HG03460 (cell line): Measurements from ENCODE around the gene MAT2A.
A peak's percentile ranks its signal among the peaks of the same experiment; 100 is the strongest.
"Not testable (repeated sequence)": the region's sequence is repeated elsewhere in the genome, so short reads cannot be mapped to it uniquely, and the experiment has no call there.

ENCODE experiments used
- ATAC-seq: cut with Tn5 transposase; IDR thresholded peaks from one replicate; pipeline ENCODE4 v1.9.1; 2021; ENCODE audit not compliant: unreplicated experiment

Gene MAT2A

GRCh38 chr2:85547089-85547858, 8.3 kb downstream of the MAT2A start:
- ATAC-seq: no peak

DNA sequence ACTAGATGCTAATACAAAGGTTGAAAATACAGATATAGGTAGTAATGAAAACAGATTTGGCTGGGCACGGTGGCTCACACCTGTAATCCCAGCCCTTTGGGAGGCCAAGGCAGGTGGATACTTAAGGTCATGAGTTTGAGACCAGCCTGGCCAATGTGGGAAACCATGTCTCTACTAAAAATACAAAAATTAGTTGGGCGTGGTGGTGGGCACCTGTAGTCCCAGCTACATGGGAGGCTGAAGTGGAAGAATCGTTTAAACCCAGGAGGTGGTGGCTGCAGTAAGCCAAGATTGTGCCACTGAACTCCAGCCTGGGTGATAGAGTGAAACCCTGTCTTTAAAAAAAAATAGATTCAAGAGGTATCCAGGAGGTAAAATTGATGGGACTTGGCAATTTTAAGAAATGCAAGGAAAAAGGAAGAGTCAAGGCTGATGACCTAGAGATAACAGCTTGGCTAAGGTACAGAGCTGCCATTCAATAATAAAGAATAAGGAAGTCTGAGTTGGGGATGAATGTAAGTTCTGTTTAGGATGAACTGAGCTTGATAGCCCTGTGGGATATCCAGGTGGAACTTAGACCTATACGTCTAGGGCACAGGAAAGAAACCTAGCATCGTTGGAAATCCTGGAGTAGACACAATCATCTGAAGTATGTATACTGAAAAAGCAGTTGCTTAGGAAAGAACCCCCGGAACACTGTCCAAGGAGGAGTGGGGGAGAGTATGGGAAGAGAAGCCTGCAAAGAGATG, 9.1 kb downstream of the MAT2A start:
- no peak for ATAC-seq

DNA sequence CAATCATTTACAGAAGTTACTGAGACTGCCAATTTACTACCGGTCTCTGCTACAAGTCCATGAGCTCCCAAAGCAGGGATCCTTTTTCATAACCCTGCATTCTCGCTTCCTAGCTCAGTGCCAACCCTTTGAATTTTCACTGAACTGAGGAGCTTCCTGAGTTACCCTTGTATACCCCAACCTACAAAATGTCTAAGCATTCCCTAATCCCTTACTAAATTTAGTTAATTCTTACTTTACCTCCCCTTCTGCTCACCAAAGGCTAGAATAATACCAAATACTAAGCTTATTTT, 9.6 kb downstream of the MAT2A start:
- no peak for ATAC-seq

DNA sequence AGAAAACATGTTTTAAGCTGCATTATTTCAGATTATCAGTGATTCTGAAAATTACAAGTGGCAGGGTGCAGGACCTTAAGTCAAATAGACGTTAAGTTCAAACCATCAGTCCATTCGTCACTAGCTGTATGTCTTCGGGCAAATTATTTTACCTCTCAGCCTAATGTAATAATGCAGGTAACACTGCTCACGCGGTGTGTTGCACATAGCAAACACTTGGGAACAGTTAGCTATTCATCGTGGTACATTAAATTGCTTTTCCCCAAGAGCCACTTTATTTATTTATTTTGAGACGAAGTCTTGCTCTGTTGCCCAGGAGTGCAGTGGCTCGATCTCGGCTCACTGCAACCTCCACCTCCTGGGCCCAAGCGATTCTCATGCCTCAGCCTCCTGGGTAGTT, 10.1 kb downstream of the MAT2A start:
- ATAC-seq: no peak

- ATAC-seq: no peak
Observed at GRCh38 chr2:85549826-85550225, 10.9 kb downstream of the MAT2A start.

DNA sequence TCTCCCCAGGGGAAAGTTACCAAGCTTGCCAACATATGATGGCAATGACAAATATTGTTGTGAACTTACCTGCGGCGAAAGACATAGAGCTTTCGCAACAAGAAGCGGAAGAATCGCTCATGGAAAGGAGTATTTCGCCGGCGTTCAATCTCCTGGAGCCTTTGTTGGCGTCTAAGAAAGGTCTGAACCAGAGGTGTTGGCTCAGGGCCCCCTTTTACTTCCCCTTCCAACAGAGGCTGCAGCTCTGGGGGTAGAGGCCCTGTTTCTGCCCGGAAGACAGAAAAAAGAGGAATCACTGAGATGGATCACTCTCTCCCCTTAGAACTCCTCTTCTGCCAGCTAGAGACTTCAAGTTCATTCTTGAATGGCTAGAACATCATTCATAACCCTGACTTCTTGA, 11.5 kb downstream of the MAT2A start:
- no peak for ATAC-seq

GRCh38 chr2:85551698-85552678, 13.0 kb downstream of the MAT2A start:
- peak; percentile 66 for ATAC-seq

DNA sequence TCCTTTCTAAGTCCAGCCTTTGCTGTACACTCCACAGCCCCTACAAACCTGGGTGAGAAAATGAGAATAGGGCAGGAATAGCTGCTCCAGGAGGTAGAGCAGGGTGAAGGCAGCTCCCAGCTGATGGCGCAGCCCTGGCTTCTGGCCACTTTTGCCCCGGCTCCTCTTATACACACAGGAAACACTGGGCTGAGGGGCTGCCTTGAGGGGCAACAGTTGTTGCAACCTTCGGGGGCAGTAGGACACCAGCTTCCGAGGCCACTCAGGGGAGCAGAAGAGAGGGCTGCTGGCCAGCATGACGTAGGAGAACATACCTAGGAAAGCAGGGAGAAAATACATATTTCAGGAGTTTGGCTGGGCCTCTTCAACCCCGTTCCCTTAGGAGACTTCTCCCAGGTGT, 14.2 kb downstream of the MAT2A start:
- ATAC-seq: no peak

GRCh38 chr2:85554980-85555612, 16.1 kb downstream of the MAT2A start:
- ATAC-seq: no peak

DNA sequence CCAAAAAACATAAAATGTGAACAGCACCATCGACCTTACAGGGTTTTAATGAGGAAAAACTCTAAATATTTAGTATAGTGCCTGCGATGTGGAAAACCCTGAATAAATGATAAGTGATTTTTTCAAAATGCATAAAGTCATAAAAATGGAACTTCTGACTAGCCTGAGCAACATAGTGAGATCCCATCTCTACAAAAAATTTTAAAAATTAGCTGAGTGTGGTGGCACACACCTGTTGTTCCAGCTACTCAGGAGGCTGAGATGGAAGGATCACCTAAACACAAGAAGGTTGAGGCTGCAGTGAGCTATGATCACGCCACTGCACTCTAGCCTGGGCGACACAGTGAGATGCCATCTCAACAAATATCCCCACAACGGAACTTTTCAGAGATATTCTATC, 18.2 kb downstream of the MAT2A start:
- ATAC-seq: no peak

DNA sequence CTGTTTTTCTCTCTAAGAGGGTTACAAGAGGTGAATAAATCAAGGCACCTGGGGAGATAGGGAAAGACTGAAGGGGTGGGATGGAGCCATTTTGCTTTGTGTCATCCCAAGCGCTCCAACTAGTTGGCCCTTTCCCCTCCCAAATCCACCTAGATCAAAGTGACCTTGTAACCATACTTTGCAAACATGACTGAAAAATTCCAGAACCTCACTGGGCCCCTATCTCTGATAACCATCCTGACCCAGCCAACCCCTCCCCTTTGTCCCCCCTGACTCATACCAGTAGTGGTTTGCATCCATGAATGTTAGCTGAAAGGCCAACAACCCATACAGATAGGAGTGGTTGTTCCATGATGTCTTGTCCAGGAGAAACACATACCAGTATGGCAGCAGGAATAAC, 19.2 kb downstream of the MAT2A start:
- ATAC-seq: no peak

DNA sequence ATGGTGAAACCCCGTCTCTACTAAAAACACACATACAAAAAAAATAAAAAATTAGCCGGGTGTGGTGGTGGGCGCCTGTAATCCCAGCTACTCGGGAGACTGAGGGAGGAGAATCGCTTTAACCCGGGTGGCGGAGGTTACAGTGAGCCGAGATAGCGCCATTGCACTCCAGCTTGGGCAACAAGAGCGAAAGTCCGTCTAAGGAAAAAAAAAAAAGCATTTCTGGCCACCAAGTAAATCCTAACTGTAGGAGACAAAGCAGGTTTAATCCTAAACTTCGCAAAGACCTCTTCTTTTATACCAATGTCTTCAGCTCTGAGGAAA, 21.4 kb downstream of the MAT2A start:
- ATAC-seq: not testable (repeated sequence)

DNA sequence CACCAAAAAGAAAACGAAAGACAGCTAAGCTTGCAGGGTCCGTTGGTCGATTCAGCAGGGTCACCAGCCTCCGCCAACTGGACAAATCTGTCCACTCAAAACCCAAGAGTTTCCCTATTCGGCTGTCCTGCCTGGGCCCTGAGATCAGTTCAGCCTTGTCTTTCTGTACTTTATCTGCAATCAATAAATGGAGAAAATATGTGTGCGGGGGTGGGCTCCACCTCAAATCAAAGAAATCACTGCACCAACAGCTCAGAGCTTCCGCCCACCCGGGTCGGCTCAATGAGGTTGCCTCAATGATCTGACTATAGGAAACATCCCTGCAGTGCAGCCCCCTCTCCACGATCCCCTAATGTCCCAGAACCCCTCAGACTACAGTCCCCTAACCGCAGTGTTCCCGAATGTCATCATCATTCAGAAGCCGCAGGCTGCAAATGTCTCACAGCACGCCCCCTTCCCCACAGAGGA, 21.9 kb downstream of the MAT2A start:
- ATAC-seq: peak; percentile 18

DNA sequence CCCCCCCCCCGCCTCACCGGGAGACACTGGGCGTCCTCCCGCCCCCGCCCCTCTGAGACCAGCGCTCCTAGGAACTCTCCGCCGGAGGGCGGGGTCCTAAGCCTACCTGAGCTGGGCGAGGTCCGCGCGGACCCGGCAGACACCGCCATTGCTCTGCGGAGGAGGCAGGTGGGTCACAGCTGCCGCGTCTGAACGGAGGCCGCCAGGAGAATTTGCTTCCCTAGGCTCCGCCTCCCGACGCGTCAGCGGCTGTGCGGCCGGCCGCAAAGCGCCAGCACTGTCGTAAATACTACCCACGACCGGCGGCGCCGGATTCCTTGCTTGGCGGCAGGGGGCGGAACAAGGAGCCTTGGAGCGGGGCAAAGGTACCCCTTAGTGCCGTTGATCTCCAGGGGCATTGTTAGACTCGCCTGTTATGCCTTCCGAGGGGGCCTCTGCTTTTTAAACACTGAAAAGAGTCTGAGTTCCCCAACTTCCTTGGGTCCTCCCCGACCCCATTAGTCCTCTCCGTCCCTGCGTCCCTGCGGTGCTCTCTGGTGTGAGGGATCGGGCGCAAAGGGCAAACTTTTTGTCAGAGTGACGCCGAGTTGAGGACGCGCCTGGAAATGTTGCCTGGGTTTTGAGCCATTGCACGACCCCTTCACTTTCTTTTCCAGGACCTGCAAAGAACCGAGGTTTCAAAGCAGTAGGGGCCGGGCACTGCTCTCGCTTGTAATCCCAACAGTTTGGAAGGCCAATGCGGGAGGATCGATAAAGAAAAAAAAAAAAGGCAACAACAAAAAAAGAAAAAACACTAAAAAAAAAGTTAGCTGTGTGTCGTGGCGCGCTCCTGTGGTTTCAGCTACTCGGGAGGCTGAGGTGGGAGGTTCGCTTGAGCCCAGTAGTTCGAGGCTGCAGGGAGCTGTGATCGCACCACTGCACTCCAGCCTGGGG, 22.6 kb downstream of the MAT2A start, which contains the start of gene GGCX:
TSS of gene GGCX (minus strand) at position 214 of the 933 bp plus-strand sequence. CDS start at position 149, 65 bp downstream.
- ATAC-seq: peak; percentile 90

GRCh38 chr2:85564144-85564563, 25.2 kb downstream of the MAT2A start:
- ATAC-seq: no peak

GRCh38 chr2:85566265-85566664, 27.3 kb downstream of the MAT2A start:
- ATAC-seq: no peak

- no peak for ATAC-seq
Observed at GRCh38 chr2:85575739-85576138, 36.8 kb downstream of the MAT2A start.

GRCh38 chr2:85577063-85577385, 38.1 kb downstream of the MAT2A start:
- no peak for ATAC-seq

GRCh38 chr2:85577386-85578242, 38.6 kb downstream of the MAT2A start, which contains the start of gene VAMP8:
Gene VAMP8 (plus strand): TSS chr2:85577586. CDS start chr2:85577647, 61 bp downstream.
- ATAC-seq: peak; percentile 70
